IMR-90 (cell line): ENCODE measurements around the gene AGBL1. TPM values are rescaled to one million over a fixed set of nuclear protein-coding genes. Genes with fewer than 3 reads are reported as not detected.

ENCODE experiments used
- ATAC-seq: fragments of 200-7000 bp; cut with Tn5 transposase; 2 replicates; pipeline ENCODE4 v1.9.1; 2020; ENCODE audit warnings: low read depth, mild to moderate bottlenecking, moderate library complexity
- BruUV-seq: library from RNA; stranded (reverse); fragments of 400-500 nt; replicated peaks from 2 replicates; lab custom pipeline; 2021; lab: Mats Ljungman, UMichigan
- CTCF ChIA-PET: fragments of 300-600 bp; formaldehyde crosslinking; extraction: SDS; loops from one replicate; lab custom pipeline; 2021; ENCODE audit warnings: antibody characterized with exemption; lab: Yijun Ruan, JAX
- POLR2A ChIA-PET: fragments of 300-600 bp; sonication (Branson Sonifier 250); formaldehyde crosslinking; loops from one replicate; lab custom pipeline; 2022; ENCODE audit warnings: antibody characterized with exemption; ENCODE audit not compliant: unreplicated experiment; lab: Charles Lee
- DNase-seq: peaks from one replicate; pipeline ENCODE4 v3.0.0; 2013
- H2AFZ ChIP-seq: replicated peaks from 2 replicates; pipeline ENCODE3; 2013; ENCODE audit warnings: low read length, mild to moderate bottlenecking; ENCODE audit not compliant: poor library complexity
- H2AK5ac ChIP-seq: 2 replicates; pipeline ENCODE4 v1.6.1; 2013; ENCODE audit warnings: low read depth, low read length, inconsistent platforms
- H2AK9ac ChIP-seq: replicated peaks from 2 replicates; pipeline ENCODE3; 2013; ENCODE audit warnings: mild to moderate bottlenecking, low read depth, low read length, moderate library complexity; ENCODE audit not compliant: poor library complexity
- H2BK120ac ChIP-seq: 2 replicates; pipeline ENCODE4 v1.6.1; 2013; ENCODE audit warnings: low read depth, low read length, inconsistent platforms
- H2BK15ac ChIP-seq: 3 replicates; pipeline ENCODE4 v1.6.1; 2013; ENCODE audit warnings: low read depth, low read length, inconsistent platforms
- H2BK20ac ChIP-seq: 2 replicates; pipeline ENCODE4 v1.6.1; 2013; ENCODE audit warnings: low read depth, mild to moderate bottlenecking, inconsistent platforms, low read length, moderate library complexity
- H2BK5ac ChIP-seq: 2 replicates; pipeline ENCODE4 v1.6.1; 2013; ENCODE audit warnings: mild to moderate bottlenecking, low read depth, low read length, inconsistent platforms; ENCODE audit not compliant: poor library complexity, severe bottlenecking
- H3K14ac ChIP-seq: replicated peaks from 2 replicates; pipeline ENCODE4 v1.6.1; 2013; ENCODE audit warnings: low read depth, low read length, inconsistent platforms
- H3K18ac ChIP-seq: 2 replicates; pipeline ENCODE4 v1.6.1; 2013; ENCODE audit warnings: low read depth, low read length, control low read depth
- H3K23ac ChIP-seq: 2 replicates; pipeline ENCODE4 v1.6.1; 2013; ENCODE audit warnings: low read depth, low read length, inconsistent platforms
- H3K27ac ChIP-seq: 2 replicates; pipeline ENCODE4 v1.5.1; 2013; ENCODE audit warnings: mild to moderate bottlenecking, control low read depth, low read length; ENCODE audit not compliant: insufficient read depth
- H3K27me3 ChIP-seq: 2 replicates; pipeline ENCODE4 v1.6.1; 2013; ENCODE audit warnings: low read length; ENCODE audit not compliant: control insufficient read depth, insufficient read depth
- H3K36me3 ChIP-seq: 2 replicates; pipeline ENCODE4 v1.6.1; 2013; ENCODE audit warnings: low read length, mixed read lengths; ENCODE audit not compliant: control insufficient read depth, insufficient read depth
- H3K4ac ChIP-seq: 2 replicates; pipeline ENCODE4 v1.6.1; 2013; ENCODE audit warnings: low read depth, low read length, inconsistent platforms
- H3K4me1 ChIP-seq: 2 replicates; pipeline ENCODE4 v1.6.1; 2013; ENCODE audit warnings: low read length, mixed read lengths; ENCODE audit not compliant: control insufficient read depth, insufficient read depth
- H3K4me2 ChIP-seq: 2 replicates; pipeline ENCODE4 v1.6.1; 2013; ENCODE audit warnings: low read depth, mild to moderate bottlenecking, control low read depth, low read length, moderate library complexity
- H3K4me3 ChIP-seq: 2 replicates; pipeline ENCODE4 v1.5.1; 2013; ENCODE audit warnings: low read depth, mild to moderate bottlenecking, control low read depth, low read length, moderate library complexity; ENCODE audit not compliant: insufficient read depth
- H3K56ac ChIP-seq: 2 replicates; pipeline ENCODE4 v1.6.1; 2013; ENCODE audit warnings: low read length, inconsistent platforms; ENCODE audit not compliant: insufficient read depth; ENCODE audit errors: extremely low read depth
- H3K79me1 ChIP-seq, 2 experiments: 2 replicates each; pipeline ENCODE4 v1.6.1; 2013; ENCODE audit warnings: low read length in 2 of 2, inconsistent platforms in 1 of 2, low read depth in 1 of 2
- H3K9ac ChIP-seq: 2 replicates; pipeline ENCODE4 v1.6.1; 2013; ENCODE audit warnings: low read depth, low read length, control low read depth
- H3K9me1 ChIP-seq: 2 replicates; pipeline ENCODE4 v1.6.1; 2013; ENCODE audit warnings: low read length, inconsistent platforms; ENCODE audit not compliant: insufficient read depth
- H3K9me3 ChIP-seq: 2 replicates; pipeline ENCODE4 v1.6.1; 2013; ENCODE audit warnings: low read length; ENCODE audit not compliant: control insufficient read depth, insufficient read depth
- H4K20me1 ChIP-seq: 2 replicates; pipeline ENCODE4 v1.6.1; 2013; ENCODE audit warnings: low read length, inconsistent platforms; ENCODE audit not compliant: insufficient read depth
- H4K5ac ChIP-seq: 2 replicates; pipeline ENCODE4 v1.6.1; 2013; ENCODE audit warnings: mild to moderate bottlenecking, low read depth, low read length, control low read depth
- H4K8ac ChIP-seq, 2 experiments: 2 replicates each; pipeline ENCODE4 v1.6.1; 2013; ENCODE audit warnings: low read depth in 2 of 2, low read length in 2 of 2, control low read depth in 1 of 2, inconsistent platforms in 1 of 2
- H4K91ac ChIP-seq: 2 replicates; pipeline ENCODE4 v1.6.1; 2013; ENCODE audit warnings: low read depth, low read length, inconsistent platforms; ENCODE audit not compliant: insufficient read depth
- CHD1 ChIP-seq: IDR thresholded peaks from 2 replicates; pipeline ENCODE4 v1.6.1; 2012; ENCODE audit warnings: low read depth, low read length, improper control_type of control experiment
- FOS ChIP-seq: fragments of 150-350 bp; IDR thresholded peaks from 2 replicates; pipeline ENCODE4 v1.6.1; 2016; ENCODE audit warnings: low read depth, low read length
- MAFK ChIP-seq: IDR thresholded peaks from 2 replicates; pipeline ENCODE4 v1.6.1; 2012; ENCODE audit warnings: low read depth, low read length, improper control_type of control experiment
- NFE2L2 ChIP-seq: fragments of 150-350 bp; IDR thresholded peaks from 2 replicates; pipeline ENCODE4 v1.6.1; 2016; ENCODE audit warnings: low read depth, mild to moderate bottlenecking, low read length
- POLR2A ChIP-seq: IDR thresholded peaks from 2 replicates; pipeline ENCODE4 v1.6.1; 2012; ENCODE audit warnings: mild to moderate bottlenecking, low read depth, low read length
- RAD21 ChIP-seq: IDR thresholded peaks from 2 replicates; pipeline ENCODE4 v1.6.1; 2012; ENCODE audit warnings: low read length, improper control_type of control experiment
- SMC3 ChIP-seq: fragments of 150-350 bp; IDR thresholded peaks from 2 replicates; pipeline ENCODE4 v1.6.1; 2016; ENCODE audit warnings: low read depth, mild to moderate bottlenecking, antibody characterized with exemption, low read length, moderate library complexity
- USF2 ChIP-seq: fragments of 150-350 bp; IDR thresholded peaks from 2 replicates; pipeline ENCODE4 v1.6.1; 2017; ENCODE audit warnings: mild to moderate bottlenecking, antibody characterized with exemption, low read length, low read depth
- WGBS, 2 experiments: methylation state at CpG; one replicate each; pipeline versions ENCODE4 v1.1.5 to v1.1.7; 2013; ENCODE audit warnings: missing lambda C conversion rate in 2 of 2; ENCODE audit not compliant: insufficient read length in 1 of 2; ENCODE audit errors: extremely low coverage in 2 of 2; 5-methylcytosine and 5-hydroxymethylcytosine counted together
- dilution Hi-C: fragments of 300-500 bp; cut with HindIII; formaldehyde crosslinking; loops from one replicate; pipeline ENCODE4 v1.14.3; 2018; ENCODE audit warnings: low sequenced_read_pairs; ENCODE audit not compliant: unreplicated experiment
- in situ Hi-C: fragments of 300-500 bp; cut with MboI; formaldehyde crosslinking; loops from 3 replicates; pipeline ENCODE4 v1.14.3; 2019; ENCODE audit warnings: low sequenced_read_pairs, inconsistent platforms, mixed read lengths
- intact Hi-C: fragments of 100-400 bp; cut with micrococcal nuclease; formaldehyde crosslinking; loops from 2 replicates; pipeline ENCODE4 v1.10.0; 2022
- polyA plus RNA-seq, 3 experiments: library from polyadenylated mRNA; depleted of rRNA; stranded (reverse); fragments of >200 nt; gene quantifications; 2 replicates each; pipeline ENCODE4 v1.2.3, GENCODE V29; 2012; ENCODE audit warnings: low replicate concordance in 1 of 3
- total RNA-seq: library from RNA; depleted of rRNA; stranded (reverse); fragments of >200 nt; gene quantifications from 2 replicates; pipeline ENCODE4 v1.2.3, GENCODE V29; 2012
- TF ChIP-seq, protein P1 (sequence below): conservative IDR thresholded peaks from 2 replicates; pipeline ENCODE4 v1.5.1; 2012; ENCODE audit warnings: mild to moderate bottlenecking, low read depth, low read length, improper control_type of control experiment
- TF ChIP-seq, protein P2 (sequence below): fragments of 150-350 bp; IDR thresholded peaks from 2 replicates; pipeline ENCODE4 v1.6.1; 2016; ENCODE audit warnings: low read depth, mild to moderate bottlenecking, low read length, moderate library complexity, borderline replicate concordance

The AGBL1 gene
- total and polyA plus RNA-seq, 2 of the 4 experiments (the other 2 are of a cell fraction) = not detected

- H3K27me3 ChIP-seq = no peaks in the 10 kb centered on the region
- no peak overlapping the region for H2BK15ac ChIP-seq
- no peak overlapping the region for H2BK120ac ChIP-seq
- no peak overlapping the region for H4K91ac ChIP-seq
- no CpG with 5 or more reads among the region's 8 CpGs for WGBS, 2 experiments
- POLR2A ChIA-PET = no interaction called here
- no peak overlapping the region for H2BK5ac ChIP-seq
- H4K20me1 ChIP-seq = no peaks in the 10 kb centered on the region
- TF ChIP-seq POLR2A (no peak), USF2 (no peak), MAFK (no peak), FOS (no peak), CHD1 (no peak), RAD21 (no peak), NFE2L2 (no peak), SMC3 (no peak)
- TF ChIP-seq, protein P1, sequence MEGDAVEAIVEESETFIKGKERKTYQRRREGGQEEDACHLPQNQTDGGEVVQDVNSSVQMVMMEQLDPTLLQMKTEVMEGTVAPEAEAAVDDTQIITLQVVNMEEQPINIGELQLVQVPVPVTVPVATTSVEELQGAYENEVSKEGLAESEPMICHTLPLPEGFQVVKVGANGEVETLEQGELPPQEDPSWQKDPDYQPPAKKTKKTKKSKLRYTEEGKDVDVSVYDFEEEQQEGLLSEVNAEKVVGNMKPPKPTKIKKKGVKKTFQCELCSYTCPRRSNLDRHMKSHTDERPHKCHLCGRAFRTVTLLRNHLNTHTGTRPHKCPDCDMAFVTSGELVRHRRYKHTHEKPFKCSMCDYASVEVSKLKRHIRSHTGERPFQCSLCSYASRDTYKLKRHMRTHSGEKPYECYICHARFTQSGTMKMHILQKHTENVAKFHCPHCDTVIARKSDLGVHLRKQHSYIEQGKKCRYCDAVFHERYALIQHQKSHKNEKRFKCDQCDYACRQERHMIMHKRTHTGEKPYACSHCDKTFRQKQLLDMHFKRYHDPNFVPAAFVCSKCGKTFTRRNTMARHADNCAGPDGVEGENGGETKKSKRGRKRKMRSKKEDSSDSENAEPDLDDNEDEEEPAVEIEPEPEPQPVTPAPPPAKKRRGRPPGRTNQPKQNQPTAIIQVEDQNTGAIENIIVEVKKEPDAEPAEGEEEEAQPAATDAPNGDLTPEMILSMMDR = no peak
- TF ChIP-seq, protein P2, sequence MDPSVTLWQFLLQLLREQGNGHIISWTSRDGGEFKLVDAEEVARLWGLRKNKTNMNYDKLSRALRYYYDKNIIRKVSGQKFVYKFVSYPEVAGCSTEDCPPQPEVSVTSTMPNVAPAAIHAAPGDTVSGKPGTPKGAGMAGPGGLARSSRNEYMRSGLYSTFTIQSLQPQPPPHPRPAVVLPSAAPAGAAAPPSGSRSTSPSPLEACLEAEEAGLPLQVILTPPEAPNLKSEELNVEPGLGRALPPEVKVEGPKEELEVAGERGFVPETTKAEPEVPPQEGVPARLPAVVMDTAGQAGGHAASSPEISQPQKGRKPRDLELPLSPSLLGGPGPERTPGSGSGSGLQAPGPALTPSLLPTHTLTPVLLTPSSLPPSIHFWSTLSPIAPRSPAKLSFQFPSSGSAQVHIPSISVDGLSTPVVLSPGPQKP = no peak
- BruUV-seq = no TSS peak
- ATAC-seq = no peak
- no peak overlapping the region for H3K4me3 ChIP-seq
- H3K23ac ChIP-seq = no peak overlapping the region
- intact Hi-C loops = no loop called here
- H3K14ac ChIP-seq = no peak overlapping the region
- no peak overlapping the region for H3K4ac ChIP-seq
- no peaks in the 10 kb centered on the region for H3K79me1 ChIP-seq
- H2AK5ac ChIP-seq = no peak overlapping the region
- H3K9me1 ChIP-seq = no peaks in the 10 kb centered on the region
- no peak overlapping the region for H4K5ac ChIP-seq
- dilution Hi-C loops = no loop called here
- no peak overlapping the region for H3K27ac ChIP-seq
- in situ Hi-C loops = no loop called here
- H2AFZ ChIP-seq = no peak overlapping the region
- DNase-seq = no peak
- H3K36me3 ChIP-seq = no peaks in the 10 kb centered on the region
- H3K9ac ChIP-seq = no peak overlapping the region
- no peak overlapping the region for H3K4me2 ChIP-seq
- no peak overlapping the region for H3K56ac ChIP-seq
- H3K9me3 ChIP-seq = peaks cover 15% of the 10 kb centered on the region
- H3K18ac ChIP-seq = no peak overlapping the region
- no peaks in the 10 kb centered on the region for H3K4me1 ChIP-seq
- H2AK9ac ChIP-seq = no peak overlapping the region
- no peak overlapping the region for H4K8ac ChIP-seq
- no peak overlapping the region for H2BK20ac ChIP-seq
- CTCF ChIA-PET = no interaction called here
Observed at GRCh38 chr15:86855307-86856291, 775.9 kb downstream of the AGBL1 start.
